ENCODE results near the gene CAMK2G.
"Not testable (repeated sequence)": the region's sequence is repeated elsewhere in the genome, so short reads cannot be mapped to it uniquely, and the experiment has no call there.

CAMK2G gene

DNA sequence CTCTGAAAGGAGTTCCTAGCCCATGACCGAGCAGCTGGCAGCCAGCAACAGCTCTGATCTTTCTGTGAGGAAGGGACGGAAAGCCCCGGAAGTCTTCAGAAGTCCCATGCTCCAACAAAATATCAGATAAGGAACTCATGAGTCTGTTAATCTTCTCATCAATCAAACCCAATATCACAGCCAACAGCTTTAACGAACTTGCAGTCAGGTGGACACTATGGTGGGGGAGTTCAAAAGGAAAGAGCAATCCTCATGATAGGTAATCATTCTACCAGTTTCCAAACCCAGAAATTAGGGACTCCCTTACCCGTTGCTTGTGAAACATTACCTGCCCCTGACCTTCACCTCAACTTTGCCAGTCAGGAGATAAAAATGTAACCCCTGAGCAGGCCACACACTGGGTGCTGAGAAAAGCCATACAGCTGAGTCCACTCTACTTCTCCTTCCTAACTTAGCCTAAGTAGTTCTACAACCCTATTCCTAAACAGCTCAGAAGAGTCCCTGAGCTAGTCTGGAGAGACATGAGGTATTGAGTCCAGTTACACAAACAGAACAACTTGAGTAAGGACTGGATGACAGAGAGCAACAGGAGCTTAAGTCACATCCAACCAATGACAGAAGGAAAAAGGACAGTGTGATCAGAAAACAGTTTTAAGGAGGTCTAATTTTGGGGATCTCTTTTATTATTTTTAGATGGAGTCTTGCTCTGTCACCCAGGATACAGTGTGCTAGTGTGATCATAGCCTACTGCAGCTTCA lies 65.1 kb downstream of the CAMK2G start:
- DNase-seq = no peak

DNA sequence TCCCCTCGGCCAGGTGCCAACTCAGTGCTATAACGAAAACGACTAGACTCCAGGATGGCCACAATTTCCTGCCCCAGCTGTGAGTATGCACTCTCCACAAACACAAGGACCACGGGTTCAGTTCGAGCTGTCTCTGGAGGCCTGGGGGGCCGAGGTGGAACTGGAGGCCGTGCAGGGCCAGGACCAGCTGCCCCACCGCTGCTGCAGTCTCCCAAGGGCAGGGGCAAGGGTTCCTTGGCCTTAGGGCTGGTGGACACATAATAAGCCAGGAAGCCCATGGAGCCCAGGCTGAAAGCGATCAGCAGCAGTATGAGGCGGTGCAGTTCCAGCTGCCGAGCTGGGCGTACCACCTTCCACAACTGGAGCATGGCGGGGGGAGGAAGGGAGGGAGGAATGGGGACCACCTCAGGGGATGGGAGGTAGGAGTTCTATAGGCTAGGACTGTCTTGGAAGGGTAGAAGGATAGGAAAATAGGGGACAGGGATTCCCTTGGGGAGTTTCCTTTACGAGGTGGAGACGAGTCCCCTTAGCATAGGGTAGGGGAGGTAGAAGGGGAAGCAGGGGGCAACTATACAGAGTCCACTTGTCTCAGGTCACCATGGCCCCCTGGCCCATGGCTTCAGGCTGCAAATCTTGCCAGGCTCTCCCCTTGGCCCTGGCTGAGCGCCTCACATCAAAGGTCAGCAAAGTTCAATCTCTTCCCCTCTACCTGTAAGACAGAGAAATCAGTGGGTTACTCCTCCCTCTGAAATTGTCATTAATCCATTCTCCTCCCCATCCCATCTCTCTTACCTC lies 66.1 kb downstream of the CAMK2G start:
- DNase-seq = no peak

DNA sequence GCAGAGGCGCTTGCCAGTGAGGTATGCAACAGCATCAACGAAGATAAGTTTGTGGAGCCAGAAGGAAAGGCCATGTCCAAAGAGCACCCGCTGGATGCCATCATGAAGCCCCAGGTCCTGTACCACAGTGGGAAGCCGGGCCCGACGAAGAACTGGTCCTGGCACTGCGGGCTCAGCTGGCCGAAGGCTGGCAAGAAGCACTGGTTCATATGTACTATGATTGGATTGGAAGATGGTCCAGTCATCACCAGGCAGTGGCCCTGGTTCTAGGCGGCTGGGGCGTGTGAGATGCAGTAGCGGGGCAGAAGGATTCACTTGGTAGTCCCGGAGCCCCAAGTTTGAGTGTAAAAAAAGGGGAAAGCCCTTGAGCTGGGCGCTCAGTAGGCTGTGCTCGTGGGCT lies 66.9 kb downstream of the CAMK2G start:
- no peak for DNase-seq

DNA sequence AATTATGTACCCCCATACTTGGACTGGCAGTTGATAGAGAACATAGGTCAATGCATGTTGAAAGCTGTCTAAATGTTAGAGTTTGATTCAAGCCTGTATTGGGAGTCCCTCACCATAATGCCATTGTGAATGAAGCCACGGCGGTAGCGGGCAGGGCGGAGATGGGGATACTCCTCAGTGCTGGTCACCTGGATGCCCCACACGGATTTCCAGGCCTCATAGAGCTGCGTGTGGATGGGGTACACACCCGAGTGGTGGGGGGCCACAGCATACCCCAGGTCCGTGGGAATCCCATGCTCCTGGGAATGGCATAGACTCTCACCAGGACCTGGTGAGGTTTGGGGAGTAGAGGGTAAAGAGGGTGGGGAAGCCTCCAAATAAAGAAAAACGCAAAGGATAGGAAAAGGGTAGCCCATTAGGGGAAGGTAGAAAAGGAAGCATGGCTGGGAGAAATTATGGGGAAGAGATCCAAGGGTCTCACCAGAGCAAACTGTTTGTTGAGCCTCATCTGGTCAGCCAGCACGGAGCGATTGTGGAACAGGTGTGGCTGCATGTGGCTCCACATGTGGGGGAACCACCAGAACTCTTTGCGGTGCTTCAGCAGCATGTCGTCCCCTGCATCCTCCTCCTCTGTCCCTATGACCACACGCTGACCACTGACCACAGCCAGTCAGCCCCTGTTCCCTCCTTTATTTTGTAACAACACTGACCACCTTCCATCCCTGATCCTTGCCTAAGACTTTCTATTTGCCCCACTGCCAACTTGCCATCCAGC lies 68.0 kb downstream of the CAMK2G start:
- DNase-seq = no peak

DNA sequence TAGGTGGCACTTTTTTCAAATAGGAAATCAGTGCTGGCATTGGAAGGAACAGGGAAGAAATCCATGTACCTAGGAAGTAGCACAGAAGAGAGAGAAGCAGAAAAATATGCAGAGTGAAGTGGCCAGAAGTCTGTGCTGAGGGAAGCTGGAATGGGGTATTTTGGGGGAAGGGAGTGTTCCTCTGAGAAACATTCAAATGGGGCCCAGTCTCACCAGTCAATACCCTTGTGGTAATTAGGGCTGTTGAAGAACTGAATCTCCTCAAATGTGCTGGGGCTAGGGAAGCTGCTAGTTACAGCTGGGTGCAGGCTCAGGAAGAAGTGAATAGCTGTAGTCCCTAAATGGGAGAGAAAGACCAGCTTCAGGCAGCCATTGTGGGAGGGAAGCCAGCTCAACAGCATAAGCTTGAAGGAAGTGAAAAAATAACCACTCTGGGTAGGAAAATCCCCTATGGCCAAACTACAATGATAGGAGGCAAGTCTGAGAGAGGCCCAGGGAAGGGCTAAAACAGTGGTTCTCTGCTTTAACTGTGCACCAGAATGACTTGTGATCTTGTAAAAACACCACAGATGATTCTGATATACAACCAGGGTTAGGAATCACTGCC lies 70.6 kb downstream of the CAMK2G start:
- DNase-seq = no peak

DNA sequence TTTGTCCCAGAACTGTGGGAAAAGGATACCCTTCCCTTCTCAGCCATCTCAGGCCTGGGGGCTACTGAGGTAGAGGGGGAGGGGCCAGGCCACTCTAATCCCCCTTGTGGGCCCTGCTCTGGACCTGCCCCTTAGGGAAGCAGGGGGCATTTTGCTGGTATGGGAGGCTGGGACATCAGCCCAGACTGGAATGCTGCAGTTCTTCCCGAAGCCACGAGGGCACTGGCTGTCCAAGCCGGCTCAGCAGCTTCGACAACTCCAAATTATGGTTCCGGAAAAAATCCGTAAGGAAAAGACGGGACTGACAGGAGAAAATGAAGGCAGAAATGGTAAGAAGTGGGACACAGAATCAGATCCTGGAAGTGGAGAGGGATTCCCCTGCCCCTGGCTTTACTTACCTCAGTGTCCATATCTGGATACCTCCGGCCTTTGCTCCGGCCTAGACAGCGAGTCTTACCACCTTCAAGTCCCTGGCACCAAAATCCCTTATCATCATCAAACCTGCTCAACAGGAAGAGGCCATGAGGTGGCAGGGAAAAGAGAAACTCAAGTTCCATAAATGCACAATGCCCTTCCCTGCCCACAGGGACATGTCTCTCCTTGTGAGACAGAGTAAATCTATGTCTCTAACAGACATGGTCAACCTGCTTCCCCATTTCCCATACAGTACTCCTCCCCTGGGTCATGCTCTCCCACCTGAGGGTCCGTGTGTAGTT lies 71.9 kb downstream of the CAMK2G start:
- no peak for DNase-seq

DNA sequence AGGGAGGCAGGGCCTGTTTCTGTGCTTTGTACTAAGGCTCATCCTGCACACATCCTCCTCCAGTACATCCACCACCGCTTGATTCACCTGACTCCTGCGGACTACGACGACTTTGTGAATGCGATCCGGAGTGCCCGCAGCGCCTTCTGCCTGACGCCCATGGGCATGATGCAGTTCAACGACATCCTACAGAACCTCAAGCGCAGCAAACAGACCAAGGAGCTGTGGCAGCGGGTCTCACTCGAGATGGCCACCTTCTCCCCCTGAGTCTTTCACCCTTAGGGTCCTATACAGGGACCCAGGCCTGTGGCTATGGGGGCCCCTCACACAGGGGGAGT lies 73.1 kb downstream of the CAMK2G start:
- DNase-seq = no peak

DNA sequence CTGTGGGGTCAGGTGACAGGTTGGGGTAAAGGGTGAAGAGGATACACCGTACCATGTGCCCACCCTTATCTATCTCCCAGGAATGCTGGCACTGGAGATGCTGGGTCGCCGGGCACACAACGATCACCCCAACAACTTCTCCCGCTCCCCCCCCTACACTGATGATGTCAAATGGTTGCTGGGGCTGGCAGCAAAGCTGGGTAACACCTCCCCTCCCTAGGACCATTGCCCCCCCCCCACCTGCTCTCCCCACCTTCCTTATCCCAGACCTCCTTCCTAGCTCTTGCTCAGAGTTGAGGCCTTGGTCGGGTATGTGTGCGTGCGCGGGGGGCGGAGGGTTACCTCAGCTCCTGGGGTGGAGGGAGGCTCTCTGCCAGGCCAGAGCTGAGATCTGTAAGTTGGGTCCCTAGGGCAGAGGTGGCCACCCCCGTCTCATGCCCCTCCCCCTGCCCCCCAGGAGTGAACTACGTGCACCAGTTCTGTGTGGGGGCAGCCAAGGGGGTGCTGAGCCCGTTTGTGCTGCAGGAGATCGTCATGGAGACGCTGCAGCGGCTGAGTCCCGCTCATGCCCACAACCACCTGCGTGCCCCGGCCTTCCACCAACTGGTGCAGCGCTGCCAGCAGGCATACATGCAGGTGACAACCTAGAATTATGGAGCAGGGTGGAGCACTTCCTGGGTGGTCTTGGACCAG lies 73.6 kb downstream of the CAMK2G start:
- no peak for DNase-seq

DNA sequence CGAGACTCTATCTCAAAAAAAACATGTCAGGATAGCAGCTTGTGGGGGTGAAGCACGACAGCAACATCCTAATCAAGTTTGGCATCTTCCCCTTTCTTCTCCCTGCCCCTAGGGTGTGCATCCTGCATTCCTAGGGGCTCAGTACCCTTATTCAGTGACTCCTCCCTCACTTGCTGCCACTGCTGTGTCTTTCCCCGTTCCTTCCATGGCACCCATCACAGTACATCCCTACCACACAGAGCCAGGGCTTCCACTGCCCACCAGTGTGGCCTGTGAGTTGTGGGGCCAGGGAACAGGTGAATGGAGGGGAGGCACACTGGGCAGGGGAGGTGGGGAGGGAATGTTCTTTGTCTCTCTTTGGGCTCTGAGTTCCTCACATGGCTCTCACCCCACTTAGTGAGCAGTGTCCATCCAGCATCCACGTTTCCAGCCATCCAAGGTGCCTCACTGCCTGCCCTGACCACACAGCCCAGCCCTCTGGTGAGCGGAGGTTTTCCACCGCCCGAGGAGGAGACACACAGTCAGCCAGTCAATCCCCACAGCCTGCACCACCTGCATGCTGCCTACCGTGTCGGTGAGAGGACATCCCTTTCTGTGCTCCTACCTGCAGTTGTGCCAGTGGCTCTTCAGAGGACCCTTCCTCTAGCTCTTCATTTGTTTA lies 74.3 kb downstream of the CAMK2G start:
- DNase-seq = no peak

DNA sequence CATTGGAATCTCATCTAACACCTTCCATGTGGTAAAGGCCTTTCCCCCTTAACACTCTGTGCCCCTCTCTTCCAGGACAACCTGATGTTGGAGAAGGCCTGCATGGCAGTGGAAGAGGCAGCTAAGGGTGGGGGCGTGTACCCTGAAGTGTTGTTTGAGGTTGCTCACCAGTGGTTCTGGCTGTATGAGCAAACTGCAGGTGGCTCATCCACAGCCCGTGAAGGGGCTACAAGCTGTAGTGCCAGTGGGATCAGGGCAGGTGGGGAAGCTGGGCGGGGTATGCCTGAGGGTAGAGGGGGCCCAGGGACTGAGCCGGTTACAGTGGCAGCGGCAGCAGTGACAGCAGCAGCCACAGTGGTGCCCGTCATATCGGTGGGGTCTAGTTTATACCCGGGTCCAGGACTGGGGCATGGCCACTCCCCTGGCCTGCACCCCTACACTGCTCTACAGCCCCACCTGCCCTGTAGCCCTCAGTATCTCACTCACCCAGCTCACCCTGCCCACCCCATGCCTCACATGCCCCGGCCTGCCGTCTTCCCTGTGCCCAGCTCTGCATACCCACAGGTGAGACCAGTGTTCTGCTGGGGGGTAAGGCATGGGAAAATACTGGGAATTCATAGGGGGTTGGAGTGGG lies 75.3 kb downstream of the CAMK2G start:
- DNase-seq = no peak

DNA sequence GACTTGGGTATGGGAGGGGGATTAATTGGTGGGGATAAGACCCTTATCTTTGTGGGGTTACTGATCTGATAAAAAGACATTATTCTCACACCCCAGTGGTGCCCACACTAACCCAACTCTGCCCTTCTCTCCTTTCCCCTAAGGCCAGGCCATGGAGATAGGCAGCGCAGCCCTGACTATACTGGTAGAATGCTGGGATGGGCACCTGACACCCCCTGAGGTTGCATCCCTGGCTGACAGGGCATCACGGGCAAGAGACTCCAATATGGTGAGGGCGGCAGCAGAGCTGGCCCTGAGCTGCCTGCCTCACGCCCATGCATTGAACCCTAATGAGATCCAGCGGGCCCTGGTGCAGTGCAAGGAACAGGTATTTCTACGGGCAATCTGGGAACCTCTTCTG lies 76.3 kb downstream of the CAMK2G start:
- no peak for DNase-seq

DNA sequence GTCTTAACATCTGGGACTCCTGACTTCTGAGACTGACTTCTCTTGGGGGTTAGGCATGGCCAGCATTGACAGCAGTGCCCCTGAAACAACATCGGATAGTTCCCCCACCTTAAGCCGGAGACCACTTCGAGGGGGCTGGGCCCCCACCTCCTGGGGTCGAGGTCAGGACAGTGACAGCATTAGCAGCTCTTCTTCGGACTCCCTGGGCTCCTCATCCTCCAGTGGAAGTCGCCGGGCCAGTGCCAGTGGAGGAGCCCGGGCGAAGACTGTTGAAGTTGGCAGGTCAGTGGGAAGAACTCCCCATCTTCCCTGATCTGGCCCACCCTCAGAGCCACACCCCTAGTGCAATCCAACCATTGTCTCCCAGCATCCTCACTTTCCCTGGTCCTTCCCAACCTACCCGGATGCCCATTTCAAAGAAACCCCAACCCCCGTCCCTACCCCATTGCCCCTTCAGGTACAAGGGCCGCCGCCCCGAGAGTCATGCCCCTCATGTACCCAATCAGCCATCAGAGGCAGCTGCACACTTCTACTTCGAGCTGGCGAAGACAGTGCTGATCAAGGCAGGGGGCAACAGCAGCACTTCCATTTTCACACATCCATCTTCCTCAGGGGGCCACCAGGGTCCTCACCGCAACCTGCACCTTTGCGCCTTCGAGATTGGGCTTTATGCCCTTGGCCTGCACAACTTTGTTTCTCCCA lies 76.9 kb downstream of the CAMK2G start:
- no peak for DNase-seq

DNA sequence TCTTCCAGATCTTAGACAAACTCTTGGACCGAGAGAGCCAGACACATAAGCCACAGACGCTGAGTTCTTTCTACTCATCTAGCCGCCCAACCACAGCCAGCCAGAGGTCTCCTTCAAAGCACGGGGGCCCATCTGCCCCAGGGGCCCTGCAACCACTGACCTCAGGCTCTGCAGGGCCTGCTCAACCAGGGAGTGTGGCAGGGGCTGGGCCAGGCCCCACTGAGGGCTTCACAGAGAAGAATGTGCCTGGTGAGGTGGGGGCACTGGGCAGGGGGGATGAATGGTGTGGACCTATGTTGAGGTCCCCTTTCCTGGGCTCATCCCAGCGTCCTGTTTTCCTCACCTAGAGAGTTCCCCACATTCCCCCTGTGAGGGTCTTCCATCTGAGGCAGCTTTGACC lies 77.6 kb downstream of the CAMK2G start:
- DNase-seq = no peak

DNA sequence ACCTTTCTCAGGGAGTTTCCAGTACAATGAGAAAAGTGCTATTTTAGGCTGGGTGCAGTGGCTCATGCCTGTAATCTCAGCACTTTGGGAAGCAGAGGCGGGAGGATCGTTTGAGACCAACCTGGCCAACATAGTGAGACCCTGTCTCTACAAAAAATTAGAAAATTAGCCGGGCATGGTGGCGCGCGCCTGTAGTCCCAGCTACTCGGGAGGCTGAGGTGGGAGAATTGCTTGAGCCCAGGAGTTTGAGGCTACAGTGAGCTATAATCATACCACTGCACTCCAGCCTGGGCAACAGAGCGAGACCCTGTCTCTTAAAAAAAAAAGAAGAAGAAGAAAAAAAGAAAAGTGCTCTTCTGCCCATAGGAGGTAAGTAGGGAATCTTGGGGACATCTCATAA lies 78.3 kb downstream of the CAMK2G start:
- not testable (repeated sequence) for DNase-seq

DNA sequence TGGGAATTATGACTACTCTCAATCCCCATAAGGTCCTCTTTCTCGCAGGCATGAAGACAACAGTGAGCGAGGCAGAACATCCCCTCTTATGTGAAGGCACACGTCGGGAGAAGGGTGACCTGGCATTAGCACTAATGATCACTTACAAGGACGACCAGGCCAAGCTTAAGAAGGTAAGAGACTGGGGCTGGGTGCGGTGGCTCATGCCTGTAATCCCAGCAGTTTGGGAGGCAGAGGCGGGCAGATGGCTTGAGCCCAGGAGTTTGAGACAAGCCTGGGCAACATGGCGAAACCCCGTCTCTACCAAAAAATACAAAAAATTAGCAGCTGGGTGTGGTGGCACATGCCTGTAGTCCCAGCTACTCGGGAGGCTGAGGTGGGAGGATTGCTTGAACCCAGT lies 78.9 kb downstream of the CAMK2G start:
- DNase-seq = not testable (repeated sequence)

DNA sequence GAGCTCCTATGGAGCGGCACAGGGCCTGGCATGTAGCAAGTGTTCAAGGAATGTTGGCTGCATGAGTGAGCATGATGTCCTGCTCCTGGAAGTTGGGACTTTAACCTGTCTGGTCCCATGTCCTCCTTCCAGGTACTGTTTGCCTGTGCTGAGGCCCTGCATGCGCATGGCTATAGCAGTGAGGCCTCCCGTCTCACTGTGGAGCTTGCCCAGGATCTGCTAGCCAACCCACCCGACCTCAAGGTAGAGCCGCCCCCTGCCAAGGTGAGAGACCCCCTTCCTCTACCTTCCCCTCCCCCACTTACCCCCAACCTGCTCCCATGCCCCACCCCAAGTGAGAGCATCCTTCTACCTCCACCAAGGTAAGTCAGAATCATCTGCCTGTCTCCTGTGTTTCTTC lies 80.9 kb downstream of the CAMK2G start:
- no peak for DNase-seq

DNA sequence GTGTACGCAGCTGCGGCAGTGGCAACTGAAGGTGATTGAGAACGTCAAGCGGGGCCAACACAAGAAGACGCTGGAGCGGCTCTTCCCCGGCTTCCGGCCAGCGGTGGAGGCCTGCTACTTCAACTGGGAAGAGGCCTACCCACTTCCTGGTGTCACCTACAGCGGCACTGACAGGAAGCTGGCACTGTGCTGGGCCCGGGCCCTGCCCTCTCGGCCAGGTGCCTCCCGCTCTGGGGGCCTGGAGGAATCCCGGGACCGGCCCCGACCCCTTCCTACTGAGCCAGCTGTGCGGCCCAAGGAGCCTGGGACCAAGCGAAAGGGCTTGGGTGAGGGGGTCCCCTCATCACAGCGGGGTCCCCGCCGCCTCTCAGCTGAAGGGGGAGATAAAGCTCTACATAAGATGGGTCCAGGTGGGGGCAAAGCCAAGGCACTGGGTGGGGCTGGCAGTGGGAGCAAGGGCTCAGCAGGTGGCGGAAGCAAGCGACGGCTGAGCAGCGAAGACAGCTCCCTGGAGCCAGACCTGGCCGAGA lies 82.4 kb downstream of the CAMK2G start:
- no peak for DNase-seq

DNA sequence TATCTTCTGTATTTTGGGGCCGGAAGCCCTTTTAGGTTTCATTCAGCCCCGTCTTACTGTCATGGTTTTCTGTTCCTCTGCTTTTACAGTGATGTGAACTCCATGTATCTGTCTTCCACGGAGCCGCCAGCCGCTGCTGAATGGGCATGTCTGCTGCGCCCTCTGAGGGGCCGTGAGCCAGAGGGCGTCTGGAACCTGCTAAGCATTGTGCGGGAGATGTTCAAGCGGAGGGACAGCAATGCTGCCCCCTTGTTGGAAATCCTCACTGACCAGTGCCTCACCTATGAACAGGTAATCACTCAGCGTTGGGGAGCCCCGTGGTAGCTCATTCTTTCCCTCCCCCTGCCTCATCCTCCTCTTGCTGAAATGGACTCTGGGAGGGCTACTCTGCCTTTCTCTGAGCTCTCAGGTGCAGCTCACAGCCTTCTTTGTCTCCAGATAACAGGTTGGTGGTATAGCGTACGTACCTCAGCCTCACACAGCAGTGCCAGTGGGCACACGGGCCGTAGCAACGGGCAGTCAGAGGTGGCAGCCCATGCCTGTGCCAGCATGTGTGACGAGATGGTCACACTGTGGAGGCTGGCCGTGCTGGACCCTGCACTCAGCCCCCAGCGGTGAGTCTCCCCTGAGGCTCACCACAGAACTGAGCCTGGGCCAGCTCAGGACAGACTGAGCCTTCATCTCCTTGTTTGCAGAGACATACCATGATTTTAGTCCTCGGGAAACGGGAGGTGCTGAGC lies 83.3 kb downstream of the CAMK2G start:
- DNase-seq = no peak

DNA sequence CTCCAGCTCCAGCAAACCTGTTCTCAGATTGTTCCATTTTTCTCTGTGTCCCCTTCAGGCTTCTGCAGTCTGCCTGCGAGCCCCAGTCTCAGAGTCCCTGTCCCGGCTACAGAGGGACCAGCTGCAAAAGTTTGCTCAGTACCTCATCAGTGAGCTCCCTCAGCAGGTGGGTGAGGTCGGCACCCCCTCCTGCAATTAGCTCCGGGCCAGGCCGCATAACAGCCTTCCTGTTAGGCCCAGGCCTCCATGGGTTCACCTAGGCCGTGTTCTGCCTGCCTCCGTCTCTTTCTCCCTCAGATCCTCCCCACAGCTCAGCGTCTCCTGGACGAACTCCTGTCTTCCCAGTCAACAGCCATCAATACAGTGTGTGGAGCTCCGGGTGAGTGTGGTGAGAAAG lies 84.7 kb downstream of the CAMK2G start:
- no peak for DNase-seq
